Naive thymus-derived CD4-positive, alpha-beta T cell (primary cell): ENCODE data around the gene CAMTA2. TPM values are rescaled to one million over a fixed set of nuclear protein-coding genes. Genes with fewer than 3 reads are reported as not detected.
"Not testable (repeated sequence)": the region's sequence is repeated elsewhere in the genome, so short reads cannot be mapped to it uniquely, and the experiment has no call there.

Experiments used
- ATAC-seq: fragments of 150-1000 bp; cut with Tn5 transposase; 2 replicates; pipeline ENCODE4 v1.10.0; 2021; ENCODE audit warnings: mild to moderate bottlenecking, moderate library complexity
- CTCF ChIA-PET: fragments of 350-600 bp; sonication (Branson Sonifier 250); formaldehyde crosslinking; loops from one replicate; lab custom pipeline; 2021; ENCODE audit warnings: antibody characterized with exemption; lab: Charles Lee
- POLR2A ChIA-PET: fragments of 350-600 bp; sonication (Branson Sonifier 250); formaldehyde crosslinking; loops from one replicate; lab custom pipeline; 2021; ENCODE audit warnings: antibody characterized with exemption, inconsistent platforms; lab: Charles Lee
- DNase-seq, 9 donors: peaks; one replicate each; pipeline versions ENCODE4 v3.0.0 to v3.0.0-alpha.2; 2020 to 2022; ENCODE audit warnings: mixed read lengths in 1 of 9
- H3K27ac ChIP-seq: one replicate; pipeline ENCODE4 v1.7.0; 2013; ENCODE audit warnings: mild to moderate bottlenecking, low read depth, low read length, moderate library complexity
- H3K27me3 ChIP-seq, 2 donors: one replicate each; pipeline ENCODE4 v1.7.0; 2013; ENCODE audit warnings: low read length in 2 of 2, mild to moderate bottlenecking in 2 of 2, moderate library complexity in 2 of 2; ENCODE audit not compliant: control insufficient read depth in 2 of 2, insufficient read depth in 2 of 2
- H3K36me3 ChIP-seq, 3 experiments: 1 replicate in 2 of 3; 2 replicates in 1 of 3; pipeline ENCODE4 v1.7.0; 2013; ENCODE audit warnings: low read length in 3 of 3, mild to moderate bottlenecking in 3 of 3, moderate library complexity in 1 of 3; ENCODE audit not compliant: insufficient read depth in 3 of 3, control insufficient read depth in 2 of 3
- H3K4me1 ChIP-seq, 2 donors: one replicate each; pipeline ENCODE4 v1.7.0; 2013; ENCODE audit warnings: low read length in 2 of 2, mild to moderate bottlenecking in 2 of 2, moderate library complexity in 1 of 2; ENCODE audit not compliant: control insufficient read depth in 2 of 2, insufficient read depth in 2 of 2
- H3K4me3 ChIP-seq: 2 replicates; pipeline ENCODE4 v1.7.0; 2013; ENCODE audit warnings: mild to moderate bottlenecking, low read length
- H3K9me3 ChIP-seq, 3 experiments: 1 replicate in 2 of 3; 2 replicates in 1 of 3; pipeline ENCODE4 v1.7.0; 2013; ENCODE audit warnings: low read length in 3 of 3; ENCODE audit not compliant: control insufficient read depth in 2 of 3
- H3K27ac Mint-ChIP-seq, 9 donors: one replicate each; pipeline ENCODE4 v1.8.0; 2020 to 2022; ENCODE audit warnings: mixed read lengths in 9 of 9, mild to moderate bottlenecking in 8 of 9, moderate library complexity in 5 of 9, inconsistent platforms in 2 of 9
- H3K27me3 Mint-ChIP-seq, 5 donors: one replicate each; pipeline ENCODE4 v1.8.0; 2021 to 2022; ENCODE audit warnings: mixed read lengths in 5 of 5, mild to moderate bottlenecking in 1 of 5
- H3K36me3 Mint-ChIP-seq, 5 donors: one replicate each; pipeline ENCODE4 v1.8.0; 2020 to 2022; ENCODE audit warnings: mixed read lengths in 5 of 5, mild to moderate bottlenecking in 3 of 5, inconsistent platforms in 1 of 5
- H3K4me1 Mint-ChIP-seq, 7 donors: one replicate each; pipeline ENCODE4 v1.8.0; 2020 to 2022; ENCODE audit warnings: mixed read lengths in 7 of 7, mild to moderate bottlenecking in 3 of 7, inconsistent platforms in 1 of 7
- H3K4me3 Mint-ChIP-seq, 10 donors: one replicate each; pipeline ENCODE4 v1.8.0; 2020 to 2022; ENCODE audit warnings: mild to moderate bottlenecking in 10 of 10, mixed read lengths in 10 of 10, moderate library complexity in 6 of 10, inconsistent platforms in 2 of 10
- H3K9me3 Mint-ChIP-seq, 11 donors: one replicate each; pipeline ENCODE4 v1.8.0; 2020 to 2022; ENCODE audit warnings: mixed read lengths in 11 of 11, mild to moderate bottlenecking in 4 of 11, inconsistent platforms in 1 of 11, moderate library complexity in 1 of 11
- intact Hi-C, 2 donors: fragments of 100-400 bp; cut with micrococcal nuclease; formaldehyde crosslinking; loops; one replicate each; pipeline ENCODE4 v1.15.1; 2023
- polyA plus RNA-seq, 2 donors: library from polyadenylated mRNA; unstranded; fragments of 300-500 nt; fragmentation: Illumina TruSeq; gene quantifications; one replicate each; pipeline ENCODE4 v1.2.3, GENCODE V29; 2021
- total RNA-seq, 6 experiments: library from RNA in 5 of 6; stranded (reverse) in 5 of 6; gene quantifications; 1 replicate in 5 of 6; 2 replicates in 1 of 6; pipeline ENCODE4 v1.2.3 and lab custom pipeline; 2021 to 2026

The CAMTA2 gene
- total and polyA plus RNA-seq, 7 experiments from 2014 or later = 9.7 to 90.0 (median 61.1) TPM

DNA sequence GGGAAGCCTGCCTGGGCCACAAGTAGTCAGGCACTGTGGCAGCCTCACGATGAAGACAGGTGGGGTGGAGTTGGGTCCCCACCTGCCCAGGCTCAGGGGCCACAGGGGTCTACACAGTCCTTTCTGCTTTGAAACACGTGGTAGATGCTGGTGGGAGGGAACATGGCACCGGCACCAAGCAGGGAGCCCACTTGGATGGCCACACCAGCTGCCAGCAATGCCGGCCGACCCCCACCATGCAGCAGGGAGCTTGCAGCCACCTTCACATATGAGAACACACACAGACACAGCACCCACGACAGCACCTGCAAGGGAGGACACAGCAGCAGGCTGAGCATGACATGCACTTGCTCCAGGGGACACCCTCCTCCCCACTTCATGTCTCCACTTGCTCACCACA is 45.4 kb upstream of the CAMTA2 start:
- intact Hi-C loops = loop anchor here in 1 of 2 donors (5.0 kb wide), 1 partner anchor 46 kb away; the partner anchor contains the start of gene CAMTA2
- Histone ChIP-seq H3K27me3 (no peaks in the 10 kb centered on the region), H3K4me3 (no peak overlapping the region), H3K36me3 (no peaks in the 10 kb centered on the region), H3K9me3 (no peaks in the 10 kb centered on the region), H3K4me1 (peaks cover 10 to 17% of the 10 kb centered on the region in 2 donors), H3K27ac (no peak overlapping the region)
- DNase-seq = no peak
- ChIA-PET CTCF (interaction anchor here (1.1 to 8.9 kb wide), 4 partner anchors 17 to 52 kb away, joined by 3 to 118 read pairs (median 11); no protein-coding TSS in a partner anchor), POLR2A (interaction anchor here (1.9 to 4.3 kb wide), 4 partner anchors 9 to 30 kb away, joined by 5 to 22 read pairs (median 14); no protein-coding TSS in a partner anchor)
- Mint-ChIP-seq H3K36me3 (no peaks in the 10 kb centered on the region), H3K4me3 (peak overlapping the region in 2 of 10 donors; percentile 7 to 49), H3K27me3 (peaks cover 0 to 7% (median 0%) of the 10 kb centered on the region in 5 donors), H3K27ac (peak overlapping the region in 1 of 9 donors; percentile 28), H3K9me3 (no peaks in the 10 kb centered on the region), H3K4me1 (peaks cover 5 to 32% (median 23%) of the 10 kb centered on the region in 7 donors)
- no peak for ATAC-seq

- Histone ChIP-seq H3K36me3 (no peaks in the 10 kb centered on the region), H3K4me3 (peak overlapping the region; percentile 56), H3K27me3 (no peaks in the 10 kb centered on the region), H3K9me3 (no peaks in the 10 kb centered on the region), H3K27ac (peak overlapping the region; percentile 79), H3K4me1 (peaks cover 10 to 17% of the 10 kb centered on the region in 2 donors)
- DNase-seq (peak; percentile 61 to 85 (median 78)), ATAC-seq (peak; percentile 90)
- ChIA-PET CTCF (interaction anchor here (0.5 to 8.9 kb wide), 9 partner anchors 14 to 51 kb away, joined by 3 to 118 read pairs (median 6); no protein-coding TSS in a partner anchor), POLR2A (interaction anchor here (0.6 to 4.3 kb wide), 13 partner anchors 9 to 92 kb away, joined by 3 to 22 read pairs (median 5); partner anchors contain the start of genes INCA1, KIF1C, RNF167 and SLC25A11)
- no peaks in the 10 kb centered on the region for H3K36me3 Mint-ChIP-seq
- H3K27ac Mint-ChIP-seq = peak overlapping the region; percentile 89 to 95 (median 92)
- peaks cover 0 to 4% (median 0%) of the 10 kb centered on the region in 5 donors for H3K27me3 Mint-ChIP-seq
- H3K9me3 Mint-ChIP-seq = no peaks in the 10 kb centered on the region
- H3K4me1 Mint-ChIP-seq = peaks cover 5 to 29% (median 23%) of the 10 kb centered on the region in 7 donors
- H3K4me3 Mint-ChIP-seq = peak overlapping the region; percentile 79 to 89 (median 86)
- intact Hi-C loops = loop anchor here (1.0 to 5.0 kb wide), 7 partner anchors 17 to 122 kb away; partner anchors contain the start of genes INCA1 (in 2 of the 2), KIF1C (in 2 of the 2) and CAMTA2 (in 1 of the 2)
Measured at GRCh38 chr17:5031365-5032082, 44.0 kb upstream of the CAMTA2 start.

GRCh38 chr17:5030168-5030567 is 42.7 kb upstream of the CAMTA2 start:
- H3K27me3 Mint-ChIP-seq, H3K36me3 Mint-ChIP-seq, DNase-seq, H3K4me3 ChIP-seq, ATAC-seq, H3K27me3 ChIP-seq, H3K36me3 ChIP-seq, H3K9me3 Mint-ChIP-seq, H3K9me3 ChIP-seq, H3K27ac ChIP-seq: not testable (repeated sequence)
- H3K4me1 ChIP-seq = peaks cover 10 to 17% of the 10 kb centered on the region in 2 donors
- ChIA-PET CTCF (interaction anchor here (0.9 to 8.9 kb wide), 9 partner anchors 14 to 121 kb away, joined by 3 to 118 read pairs (median 6); no protein-coding TSS in a partner anchor), POLR2A (interaction anchor here (0.6 to 4.3 kb wide), 12 partner anchors 12 to 206 kb away, joined by 3 to 18 read pairs (median 4); partner anchors contain the start of genes C17orf107, INCA1, KIF1C and RNF167)
- Mint-ChIP-seq H3K27ac (peak overlapping the region in 8 of 9 donors; percentile 45 to 94 (median 92)), H3K4me1 (peaks cover 5 to 29% (median 26%) of the 10 kb centered on the region in 7 donors), H3K4me3 (peak overlapping the region in 5 of 10 donors; percentile 79 to 89 (median 86))
- intact Hi-C loops = loop anchor here in 1 of 2 donors (2.0 to 5.0 kb wide), 2 partner anchors 19 to 43 kb away; partner anchors contain the start of gene CAMTA2

DNA sequence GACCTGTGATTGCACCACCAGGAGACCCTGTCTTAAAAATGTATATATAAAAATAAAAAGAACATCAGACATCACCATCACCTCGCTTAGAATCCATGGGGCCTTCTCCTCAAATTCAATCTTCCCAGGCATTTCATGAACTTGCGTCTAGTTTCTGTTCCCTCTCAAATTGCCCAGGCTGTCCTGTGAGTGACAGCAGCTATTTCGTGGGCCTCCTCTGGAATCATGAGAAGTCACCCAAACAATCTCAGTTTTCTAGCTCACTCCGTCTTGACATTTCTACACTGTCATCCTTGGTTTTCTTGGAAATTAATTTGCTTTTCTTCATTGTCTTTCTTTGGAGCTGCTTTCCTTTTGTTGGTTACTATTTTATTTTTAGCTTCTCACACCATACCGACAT is 40.4 kb upstream of the CAMTA2 start:
- Mint-ChIP-seq H3K9me3 (no peaks in the 10 kb centered on the region), H3K27me3 (no peaks in the 10 kb centered on the region), H3K27ac (peak overlapping the region in 4 of 9 donors; percentile 11 to 59 (median 15)), H3K4me3 (no peak overlapping the region), H3K4me1 (peaks cover 5 to 29% (median 26%) of the 10 kb centered on the region in 7 donors), H3K36me3 (peaks cover 0 to 4% (median 0%) of the 10 kb centered on the region in 5 donors)
- Histone ChIP-seq H3K36me3 (peaks cover 0 to 6% (median 0%) of the 10 kb centered on the region in 3 experiments), H3K9me3 (no peaks in the 10 kb centered on the region), H3K4me1 (peaks cover 10 to 17% of the 10 kb centered on the region in 2 donors), H3K4me3 (no peak overlapping the region), H3K27ac (no peak overlapping the region), H3K27me3 (no peaks in the 10 kb centered on the region)
- DNase-seq (no peak), ATAC-seq (no peak)
- ChIA-PET CTCF (interaction anchor here (8.9 kb wide), 1 partner anchor 33 kb away, joined by 118 read pairs; no protein-coding TSS in a partner anchor), POLR2A (interaction anchor here (0.9 to 1.3 kb wide), 4 partner anchors 34 to 88 kb away, joined by 3 to 4 read pairs (median 3); partner anchors contain the start of genes ENO3, RNF167 and SLC25A11)
- intact Hi-C loops = no loop called here

GRCh38 chr17:5027299-5027698 is 39.8 kb upstream of the CAMTA2 start:
- POLR2A ChIA-PET = interaction anchor here (0.7 to 1.3 kb wide), 4 partner anchors 23 to 76 kb away, joined by 3 to 4 read pairs (median 4); partner anchors contain the start of gene ENO3
- no peaks in the 10 kb centered on the region for H3K27me3 Mint-ChIP-seq

DNA sequence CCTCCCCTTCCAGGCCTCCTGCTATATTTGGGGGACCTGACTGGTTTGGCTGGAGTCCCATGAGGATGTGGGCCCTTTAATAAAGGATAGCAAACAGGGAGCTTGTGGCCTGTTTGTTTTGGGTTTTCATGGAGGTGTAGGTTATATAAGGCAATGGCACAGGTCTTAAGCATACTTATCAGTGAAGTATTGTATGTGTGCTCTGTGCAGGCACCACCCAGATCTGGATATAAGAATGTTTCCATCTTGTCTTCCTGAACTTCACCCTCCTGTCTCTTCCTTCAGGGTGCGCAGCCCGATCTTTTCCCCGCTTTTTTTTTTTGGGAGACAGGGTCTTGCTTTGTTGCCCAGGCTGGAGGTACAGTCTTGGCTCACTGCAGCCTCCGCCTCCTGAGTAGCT is 37.1 kb upstream of the CAMTA2 start:
- Histone ChIP-seq H3K4me3 (no peak overlapping the region), H3K27ac (no peak overlapping the region), H3K4me1 (no peaks in the 10 kb centered on the region), H3K9me3 (no peaks in the 10 kb centered on the region), H3K36me3 (peaks cover 0 to 30% (median 0%) of the 10 kb centered on the region in 3 experiments), H3K27me3 (no peaks in the 10 kb centered on the region)
- Mint-ChIP-seq H3K4me1 (peaks cover 0 to 8% (median 3%) of the 10 kb centered on the region in 7 donors), H3K36me3 (peaks cover 0 to 24% (median 3%) of the 10 kb centered on the region in 5 donors), H3K27me3 (no peaks in the 10 kb centered on the region), H3K4me3 (no peak overlapping the region), H3K27ac (peak overlapping the region in 6 of 9 donors; percentile 23 to 74 (median 47)), H3K9me3 (no peaks in the 10 kb centered on the region)
- ChIA-PET CTCF (no interaction called here), POLR2A (no interaction called here)
- DNase-seq (no peak), ATAC-seq (no peak)
- intact Hi-C loops = no loop called here

More at GRCh38 chr17:5027299-5027698, 39.8 kb upstream of the CAMTA2 start:
- Histone ChIP-seq H3K36me3 (peaks cover 0 to 10% (median 0%) of the 10 kb centered on the region in 3 experiments), H3K9me3 (no peaks in the 10 kb centered on the region), H3K27me3 (no peaks in the 10 kb centered on the region), H3K27ac (no peak overlapping the region), H3K4me1 (peaks cover 10 to 16% of the 10 kb centered on the region in 2 donors), H3K4me3 (no peak overlapping the region)
- no peak for DNase-seq
- intact Hi-C loops = no loop called here
- H3K36me3 Mint-ChIP-seq = peaks cover 0 to 7% (median 0%) of the 10 kb centered on the region in 5 donors
- no peaks in the 10 kb centered on the region for H3K9me3 Mint-ChIP-seq
- no peak overlapping the region for H3K4me3 Mint-ChIP-seq
- no peak overlapping the region for H3K27ac Mint-ChIP-seq
- CTCF ChIA-PET = no interaction called here
- ATAC-seq = no peak
- peaks cover 5 to 29% (median 22%) of the 10 kb centered on the region in 7 donors for H3K4me1 Mint-ChIP-seq
